K562 (cell line): ENCODE results near the gene SRPK1. TPM values are rescaled to one million over a fixed set of nuclear protein-coding genes. Genes with fewer than 3 reads are reported as not detected.

Experiments used
- ATAC-seq: fragments of 200-7000 bp; cut with Tn5 transposase; 3 replicates; pipeline ENCODE4 v1.9.1; 2020; ENCODE audit warnings: moderate library complexity
- BruUV-seq: library from RNA; stranded (reverse); fragments of 400-500 nt; replicated peaks from 2 replicates; lab custom pipeline; 2021; lab: Mats Ljungman, UMichigan
- CTCF ChIA-PET: fragments of 300-600 bp; formaldehyde crosslinking; extraction: SDS; loops from one replicate; lab custom pipeline; 2021; ENCODE audit warnings: low intra/inter-chr PET ratio; lab: Yijun Ruan, JAX
- POLR2A ChIA-PET: fragments of 300-600, 350-650 bp; sonication (Branson Sonifier 250); formaldehyde crosslinking; extraction: SDS; loops from one replicate; lab custom pipeline; 2021; ENCODE audit warnings: antibody characterized with exemption, inconsistent platforms; lab: Yijun Ruan, JAX
- DNase-seq, 4 experiments: peaks; one replicate each; pipeline versions ENCODE4 v3.0.0 to v3.0.0-alpha.2; 2011 to 2018; ENCODE audit warnings: low spot score in 3 of 4, mixed read lengths in 3 of 4; ENCODE audit errors: extremely low read depth in 1 of 4
- FAIRE-seq: peaks from 2 replicates; lab custom pipeline; 2011; peaks lifted over from hg19 to GRCh38; lab: Jason Lieb, UNC
- H2AFZ ChIP-seq: 2 replicates; pipeline ENCODE4 v1.6.0; 2011; ENCODE audit warnings: low read depth, low read length, control low read depth, inconsistent platforms
- H3K27ac ChIP-seq: fragments of 200-600 bp; 3 replicates; pipeline ENCODE4 v1.8.0; 2011; ENCODE audit warnings: low read depth, mild to moderate bottlenecking, control low read depth, inconsistent platforms, low read length, moderate library complexity, mixed read lengths; ENCODE audit errors: extremely low read depth
- H3K27me3 ChIP-seq, 2 experiments: fragments of 300-600 bp in 1 of 2; 2 replicates in 1 of 2; 3 replicates in 1 of 2; pipeline versions ENCODE4 v1.6.0 to v1.8.0; 2011; ENCODE audit warnings: inconsistent platforms in 2 of 2, low read length in 2 of 2, mild to moderate bottlenecking in 1 of 2, mixed read lengths in 1 of 2, moderate library complexity in 1 of 2; ENCODE audit not compliant: control insufficient read depth in 2 of 2, insufficient read depth in 2 of 2
- H3K36me3 ChIP-seq: fragments of 300-600 bp; 3 replicates; pipeline ENCODE4 v1.8.0; 2011; ENCODE audit warnings: mild to moderate bottlenecking, low read length, inconsistent platforms; ENCODE audit not compliant: control insufficient read depth, insufficient read depth
- H3K4me1 ChIP-seq, 2 experiments: fragments of 200-600 bp in 1 of 2; replicated peaks in 1 of 2; 2 replicates in 1 of 2; 3 replicates in 1 of 2; pipeline versions ENCODE4 v1.5.1 to v1.8.0; 2011; ENCODE audit warnings: inconsistent platforms in 2 of 2, low read length in 2 of 2, mild to moderate bottlenecking in 1 of 2, mixed read lengths in 1 of 2, moderate library complexity in 1 of 2; ENCODE audit not compliant: control insufficient read depth in 2 of 2, insufficient read depth in 2 of 2
- H3K4me2 ChIP-seq: 2 replicates; pipeline ENCODE4 v1.6.1; 2011; ENCODE audit warnings: low read length, control low read depth, inconsistent platforms, mixed read lengths; ENCODE audit not compliant: insufficient read depth
- H3K4me3 ChIP-seq: fragments of 200-600 bp; sonication (generic), shearing (Covaris generic); 2 replicates; pipeline ENCODE4 v1.5.1; 2016; ENCODE audit warnings: control low read depth, inconsistent platforms
- H3K79me2 ChIP-seq: fragments of 200-600 bp; 3 replicates; pipeline ENCODE4 v1.8.0; 2011; ENCODE audit warnings: low read length, inconsistent platforms; ENCODE audit not compliant: control insufficient read depth, insufficient read depth
- H3K9ac ChIP-seq, 2 experiments: 2 replicates each; pipeline versions ENCODE4 v1.6.0 to v1.6.1; 2011; ENCODE audit warnings: low read depth in 2 of 2, low read length in 2 of 2, control low read depth in 1 of 2, inconsistent platforms in 1 of 2, mild to moderate bottlenecking in 1 of 2, mixed read lengths in 1 of 2; ENCODE audit not compliant: insufficient read depth in 1 of 2
- H3K9me1 ChIP-seq: one replicate; pipeline ENCODE4 v1.6.0; 2011; ENCODE audit warnings: inconsistent platforms, mild to moderate bottlenecking, low read length, moderate library complexity; ENCODE audit not compliant: control insufficient read depth, insufficient read depth
- H3K9me3 ChIP-seq: replicated peaks from 2 replicates; pipeline ENCODE4 v1.5.1; 2011; ENCODE audit warnings: low read depth, low read length, inconsistent platforms; ENCODE audit not compliant: control insufficient read depth, insufficient read depth
- H4K20me1 ChIP-seq: replicated peaks from 2 replicates; pipeline ENCODE4 v1.6.1; 2011; ENCODE audit warnings: low read length, inconsistent platforms, mixed read lengths; ENCODE audit not compliant: control insufficient read depth, insufficient read depth
- CHD1 ChIP-seq: fragments of 200-600 bp; sonication (generic); IDR thresholded peaks from one replicate; pipeline ENCODE4 v1.6.1; 2012; ENCODE audit warnings: mild to moderate bottlenecking, moderate library complexity, low read length, inconsistent platforms
- CHD7 ChIP-seq: fragments of 200-600 bp; sonication (generic); IDR thresholded peaks from one replicate; pipeline ENCODE4 v1.6.1; 2012; ENCODE audit warnings: mild to moderate bottlenecking, low read depth, low read length, inconsistent platforms
- E2F4 ChIP-seq: sonication (generic); formaldehyde crosslinking; IDR thresholded peaks from 2 replicates; pipeline ENCODE4 v1.8.0; 2022; ENCODE audit warnings: mild to moderate bottlenecking, low read depth, missing genetic modification reagents
- POLR2A ChIP-seq: fragments of 450-650 bp; conservative IDR thresholded peaks from 2 replicates; pipeline ENCODE4 v1.6.1; 2016
- RBM22 ChIP-seq: fragments of 200-400 bp; formaldehyde crosslinking; IDR thresholded peaks from 2 replicates; pipeline ENCODE4 v1.6.1; 2018; ENCODE audit warnings: low read length, low read depth; ENCODE audit not compliant: poor library complexity, severe bottlenecking
- ZBTB1 ChIP-seq: sonication (generic); formaldehyde crosslinking; IDR thresholded peaks from 2 replicates; pipeline ENCODE4 v1.8.1; 2023; ENCODE audit warnings: missing genetic modification reagents, low read depth, mild to moderate bottlenecking, borderline replicate concordance
- ZHX1 ChIP-seq: fragments of 150-350 bp; conservative IDR thresholded peaks from 2 replicates; pipeline ENCODE4 v1.6.1; 2014; ENCODE audit warnings: low read length
- WGBS: fragments of 100-300 bp; shearing (Covaris generic); methylation state at CpG from one replicate; pipeline ENCODE4 v1.1.6; 2016; ENCODE audit warnings: low coverage, mixed read lengths; ENCODE audit not compliant: insufficient coverage; ENCODE audit errors: missing lambda C conversion rate; 5-methylcytosine and 5-hydroxymethylcytosine counted together
- in situ Hi-C: fragments of 300-500 bp; cut with MboI; formaldehyde crosslinking; loops from 4 replicates; pipeline ENCODE4 v1.15.0; 2018; ENCODE audit warnings: inconsistent platforms, mixed read lengths
- intact Hi-C: fragments of 100-400 bp; cut with micrococcal nuclease; formaldehyde crosslinking; loops from 2 replicates; pipeline ENCODE4 v1.14.2; 2022
- polyA plus RNA-seq, 8 experiments: library from polyadenylated mRNA; depleted of rRNA in 4 of 8; stranded (reverse) in 5 of 8; unstranded in 3 of 8; fragments of >200 nt; fragmentation: Nextera tagmentation in 2 of 8; fragmentation: Illumina TruSeq in 1 of 8; extraction: Ambion mirVana in 2 of 8; extraction: Trizol in 1 of 8; gene quantifications; 2 replicates each; pipeline versions ENCODE4 v1.2.1 to v1.2.3, GENCODE V29; 2011 to 2014; ENCODE audit warnings: inconsistent platforms in 1 of 8, missing spikeins in 1 of 8
- total RNA-seq, 7 experiments: library from RNA; depleted of rRNA in 6 of 7; stranded (reverse); fragments of >200 nt in 6 of 7; fragmentation: Illumina TruSeq in 2 of 7; extraction: Trizol in 2 of 7; gene quantifications; 2 replicates each; pipeline versions ENCODE4 v1.2.1 to v1.2.3, GENCODE V29; 2011 to 2021; ENCODE audit warnings: low replicate concordance in 1 of 7

The SRPK1 gene
- total and polyA plus RNA-seq, 9 of the 15 experiments (the other 6 are each of a cell fraction or from before 2014, with no cell fraction given): 99.6 to 185 (median 159) TPM

- H3K27ac ChIP-seq: no peak overlapping the region
- TF ChIP-seq RBM22 (no peak), CHD1 (no peak), POLR2A (0 out of 2 replicates have a peak, but pooled peaks have one; percentile 2), ZHX1 (no peak), ZBTB1 (CRISPR knock-in tag) (no peak), CHD7 (no peak), E2F4 (CRISPR knock-in tag) (no peak)
- TF ChIP-seq, all 486 proteins: peak for 1
- Histone ChIP-seq H3K4me3 (no peak overlapping the region), H3K4me2 (no peak overlapping the region), H3K79me2 (peaks cover 16% of the 10 kb centered on the region; the same call in 1 of the 3 replicates), H3K36me3 (peaks cover 95% of the 10 kb centered on the region), H3K9me3 (no peaks in the 10 kb centered on the region), H3K27me3 (no peaks in the 10 kb centered on the region), H4K20me1 (no peaks in the 10 kb centered on the region), H3K9me1 (no peaks in the 10 kb centered on the region), H2AFZ (no peak overlapping the region), H3K9ac (no peak overlapping the region), H3K4me1 (no peaks in the 10 kb centered on the region)
- no peak for ATAC-seq
- BruUV-seq: no TSS peak
- no peak for FAIRE-seq
- intact Hi-C loops (no loop called here), in situ Hi-C loops (no loop called here)
- DNase-seq: no peak
- POLR2A ChIA-PET: no interaction called here
- 95% methylated on average over 4 of the region's 4 CpGs for WGBS
- CTCF ChIA-PET: no interaction called here
Measured at GRCh38 chr6:35859367-35859766, 61.5 kb downstream of the SRPK1 start.
